Panc1 (cell line): Measurements from ENCODE around the gene GPRIN2. TPM values are rescaled to one million over a fixed set of nuclear protein-coding genes. Genes with fewer than 3 reads are reported as not detected.
A peak's percentile ranks its signal among the peaks of the same experiment; 100 is the strongest.

Experiments
- ATAC-seq: fragments of 200-7000 bp; cut with Tn5 transposase; 2 replicates; pipeline ENCODE4 v1.9.1; 2020; ENCODE audit warnings: mild to moderate bottlenecking, moderate library complexity
- BruUV-seq: library from RNA; stranded (reverse); fragments of 400-500 nt; replicated peaks from 2 replicates; lab custom pipeline; 2021; lab: Mats Ljungman, UMichigan
- CTCF ChIA-PET: fragments of 300-600 bp; sonication (Branson Sonifier 250); formaldehyde crosslinking; loops from one replicate; lab custom pipeline; 2022; ENCODE audit warnings: antibody characterized with exemption; lab: Charles Lee
- POLR2A ChIA-PET: fragments of 300-600 bp; sonication (Branson Sonifier 250); formaldehyde crosslinking; loops from one replicate; lab custom pipeline; 2022; ENCODE audit warnings: antibody characterized with exemption; lab: Charles Lee
- DNase-seq: peaks from one replicate; pipeline ENCODE4 v3.0.0-alpha.2; 2010; ENCODE audit warnings: low read depth, low spot score
- H3K27ac ChIP-seq: 2 replicates; pipeline ENCODE4 v1.5.1; 2011; ENCODE audit warnings: mild to moderate bottlenecking, low read length, inconsistent platforms
- H3K27me3 ChIP-seq: fragments of 200-500 bp; sonication (Bioruptor generic); 2 replicates; pipeline ENCODE4 v1.6.0; 2014; ENCODE audit warnings: low read length, inconsistent platforms; ENCODE audit not compliant: control insufficient read depth, insufficient read depth
- H3K36me3 ChIP-seq: fragments of 200-500 bp; sonication (Bioruptor generic); 2 replicates; pipeline ENCODE4 v1.5.1; 2014; ENCODE audit warnings: inconsistent platforms, mild to moderate bottlenecking, low read length, moderate library complexity; ENCODE audit not compliant: control insufficient read depth, insufficient read depth
- H3K4me1 ChIP-seq: 2 replicates; pipeline ENCODE4 v1.5.1; 2011; ENCODE audit warnings: inconsistent platforms, mild to moderate bottlenecking, low read length, moderate library complexity; ENCODE audit not compliant: control insufficient read depth, insufficient read depth
- H3K4me3 ChIP-seq, 2 experiments: 2 replicates each; pipeline ENCODE4 v1.5.1; 2011 to 2012; ENCODE audit warnings: low read depth in 2 of 2, low read length in 2 of 2, mild to moderate bottlenecking in 2 of 2, inconsistent platforms in 1 of 2, moderate library complexity in 1 of 2
- H3K9me3 ChIP-seq: fragments of 200-500 bp; sonication (Bioruptor generic); 2 replicates; pipeline ENCODE4 v1.5.1; 2014; ENCODE audit warnings: low read depth, mild to moderate bottlenecking, inconsistent platforms, low read length, moderate library complexity; ENCODE audit not compliant: control insufficient read depth, insufficient read depth
- CTCF ChIP-seq: fragments of 450-650 bp; IDR thresholded peaks from 2 replicates; pipeline ENCODE4 v1.5.1; 2017; ENCODE audit warnings: mild to moderate bottlenecking
- POLR2AphosphoS5 ChIP-seq: IDR thresholded peaks from 2 replicates; pipeline ENCODE4 v1.6.1; 2012; ENCODE audit warnings: mild to moderate bottlenecking, low read depth, low read length, moderate library complexity
- REST ChIP-seq, 2 experiments: IDR thresholded peaks; 2 replicates each; pipeline ENCODE4 v1.6.1; 2011 to 2012; ENCODE audit warnings: low read depth in 2 of 2, control low read depth in 1 of 2, low read length in 1 of 2, mild to moderate bottlenecking in 1 of 2, moderate library complexity in 1 of 2; ENCODE audit not compliant: insufficient read depth in 1 of 2
- SIN3A ChIP-seq: IDR thresholded peaks from 2 replicates; pipeline ENCODE4 v1.6.1; 2012; ENCODE audit warnings: low read depth, mild to moderate bottlenecking, low read length, moderate library complexity, borderline replicate concordance; ENCODE audit not compliant: insufficient read depth
- TCF7L2 ChIP-seq: IDR thresholded peaks from 2 replicates; pipeline ENCODE4 v1.6.1; 2011; ENCODE audit warnings: mild to moderate bottlenecking, low read depth, low read length, inconsistent platforms
- in situ Hi-C: cut with HindIII; loops from 2 replicates; pipeline ENCODE4 v1.10.0; 2016; ENCODE audit warnings: low sequenced_read_pairs, low pct_unique_long_range_greater_than_20kb
- intact Hi-C: fragments of 100-400 bp; cut with micrococcal nuclease; formaldehyde crosslinking; loops from one replicate; pipeline ENCODE4 v1.10.0; 2022; ENCODE audit not compliant: unreplicated experiment
- total RNA-seq: library from RNA; stranded (reverse); gene quantifications from one replicate; pipeline ENCODE4 v1.2.1, GENCODE V29; 2021; ENCODE audit not compliant: unreplicated experiment

The GPRIN2 gene
- total RNA-seq, 1 experiment from 2014 or later, result 12.9 TPM

GRCh38 chr10:46525824-46526681, 30.4 kb downstream of the GPRIN2 start:
- intact Hi-C loops, result no loop called here
- no peaks in the 10 kb centered on the region for H3K27me3 ChIP-seq
- no TSS peak for BruUV-seq
- ChIA-PET CTCF (no interaction called here), POLR2A (no interaction called here)
- H3K9me3 ChIP-seq, result no peaks in the 10 kb centered on the region
- no peak for TF ChIP-seq CTCF
- TF ChIP-seq REST (IDR thresholded peaks at IDR 0.05; ENCODE audit: insufficient read depth in 1 of 2, low read depth in 2 of 2, low read length in 1 of 2), result no peak
- no peak overlapping the region for H3K4me3 ChIP-seq
- peak overlapping the region; percentile 74 for H3K27ac ChIP-seq
- ATAC-seq (no peak), DNase-seq (no peak)
- in situ Hi-C loops, result no loop called here
- no peaks in the 10 kb centered on the region for H3K36me3 ChIP-seq
- H3K4me1 ChIP-seq, result peaks cover 59% of the 10 kb centered on the region

DNA sequence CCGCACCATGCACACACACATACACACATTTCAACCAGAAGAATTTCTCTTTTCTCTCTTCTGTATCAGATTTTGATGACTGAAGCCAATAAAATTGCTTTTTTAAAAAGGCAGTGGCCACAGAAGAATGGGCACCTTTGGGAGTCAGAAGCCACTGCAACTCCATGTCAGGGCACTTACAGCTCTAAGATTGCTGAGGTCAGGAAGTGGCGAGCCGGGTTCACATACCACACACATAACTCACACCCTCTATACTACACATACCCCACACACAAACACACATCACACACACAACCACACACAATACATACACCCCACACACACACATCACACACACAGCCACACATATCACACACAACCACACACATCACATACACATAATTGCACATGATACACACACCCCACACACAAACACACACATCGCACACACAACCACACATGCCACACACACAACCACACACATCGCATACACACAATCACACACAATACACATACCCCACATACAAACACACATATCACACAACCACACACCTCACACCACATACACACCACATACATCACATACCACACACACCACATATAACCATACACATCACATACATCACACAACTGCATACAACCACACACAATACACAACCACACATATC, 31.2 kb downstream of the GPRIN2 start:
- intact Hi-C loops (no loop called here), in situ Hi-C loops (no loop called here)
- Histone ChIP-seq H3K36me3 (no peaks in the 10 kb centered on the region), H3K4me1 (peaks cover 66% of the 10 kb centered on the region), H3K27me3 (no peaks in the 10 kb centered on the region), H3K4me3 (no peak overlapping the region; a peak in 1 of 4 replicates), H3K9me3 (no peaks in the 10 kb centered on the region), H3K27ac (peak overlapping the region; percentile 74)
- ChIA-PET POLR2A (no interaction called here), CTCF (interaction anchor here (0.6 kb wide), 1 partner anchor 9 kb away, joined by 4 read pairs; no protein-coding TSS in a partner anchor)
- TF ChIP-seq TCF7L2, result no peak
- TF ChIP-seq POLR2AphosphoS5, result no peak; the same call in 1 of the 2 replicates
- TF ChIP-seq SIN3A, result no peak
- TF ChIP-seq REST (IDR thresholded peaks at IDR 0.05; ENCODE audit: insufficient read depth in 1 of 2, low read depth in 2 of 2, low read length in 1 of 2), result no peak
- TF ChIP-seq CTCF, result no peak
- BruUV-seq, result no TSS peak
- DNase-seq (no peak), ATAC-seq (peak; percentile 44)
